ENCODE data around the gene ZNF627. TPM values are rescaled to one million over a fixed set of nuclear protein-coding genes. Genes with fewer than 3 reads are reported as not detected.

The ZNF627 gene
- total and polyA plus RNA-seq, 2 of the 8 experiments (the other 6 are each of a cell fraction or from before 2014, with no cell fraction given): 7.2 to 13.7 TPM

DNA sequence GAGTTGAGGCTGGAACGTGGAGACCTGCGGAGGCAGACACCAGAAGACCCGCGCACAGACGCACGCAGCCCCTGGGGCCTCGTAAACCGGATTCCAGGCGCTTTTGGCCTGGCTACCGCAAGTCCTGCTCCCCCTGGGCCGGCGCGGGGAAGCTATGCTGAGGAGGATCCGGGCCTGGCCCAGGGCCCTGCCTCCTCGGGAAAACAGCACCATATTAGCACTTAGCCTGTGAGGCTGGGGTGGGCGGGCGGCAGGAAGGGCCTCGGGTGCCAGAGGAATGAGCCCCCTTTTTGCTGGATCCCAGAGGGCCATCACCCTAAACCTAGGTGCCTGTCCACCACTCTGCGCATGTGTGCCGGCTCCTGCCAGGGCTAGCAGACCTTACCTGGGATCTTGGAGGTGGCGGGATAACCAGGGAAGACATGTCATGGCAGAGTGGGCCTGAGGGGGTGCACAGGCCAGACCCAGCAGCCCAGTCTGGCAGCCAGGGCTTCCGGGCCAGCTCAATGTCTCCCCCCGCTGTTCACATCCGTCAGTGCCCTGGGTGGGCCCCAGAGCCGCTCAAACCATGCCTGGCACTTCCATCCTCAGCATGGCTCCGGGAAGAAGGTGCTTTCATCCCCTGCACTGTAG lies 45.6 kb upstream of the ZNF627 start:
- Histone ChIP-seq H4K8ac (ENCODE audit: extremely low read depth, insufficient read depth, low read length) (no peak overlapping the region), H4K5ac (ENCODE audit: insufficient read length, low read depth, low read length) (no peak overlapping the region), H3K18ac (ENCODE audit: extremely low read depth, low read length) (no peak overlapping the region), H3K9ac (replicated peaks in 1 of 4; ENCODE audit: extremely low read depth in 1 of 4, low read depth in 3 of 4, low read length in 3 of 4) (no peak overlapping the region), H3K14ac (ENCODE audit: insufficient read length) (no peak overlapping the region), H3K23ac (ENCODE audit: insufficient read length) (no peak overlapping the region), H3K79me2 (ENCODE audit: control insufficient read depth in 1 of 2, insufficient read depth in 2 of 2, low read length in 2 of 2) (peaks cover 0 to 14% of the 10 kb centered on the region in 2 experiments; a peak in 2 of 4 replicates), H3K4me1 (replicated peaks in 1 of 4; ENCODE audit: control insufficient read depth in 3 of 4, insufficient read depth in 4 of 4, low read length in 3 of 4) (0 out of 7 replicates have a peak, but pooled peaks cover 0 to 4% (median 0%) of the 10 kb centered on the region in 4 experiments), H3K36me3 (ENCODE audit: control insufficient read depth in 2 of 4, insufficient read depth in 4 of 4, low read length in 3 of 4) (peaks cover 0 to 24% (median 15%) of the 10 kb centered on the region in 4 experiments; a peak in 5 of 8 replicates), H4K91ac (replicated peaks; ENCODE audit: insufficient read length, low read length) (no peak overlapping the region), H2AFZ (ENCODE audit: low read length) (no peak overlapping the region), H3K27me3 (replicated peaks in 1 of 4; ENCODE audit: control insufficient read depth in 3 of 4, extremely low read depth in 1 of 4, insufficient read depth in 3 of 4, low read length in 3 of 4) (no peaks in the 10 kb centered on the region), H2AK5ac (ENCODE audit: low read depth, low read length) (no peak overlapping the region; the same call in 1 of the 2 replicates), H3K27ac (ENCODE audit: low read depth, low read length) (no peak overlapping the region), H3K4me3 (ENCODE audit: extremely low read depth in 1 of 4, insufficient read depth in 2 of 4, low read depth in 3 of 4, low read length in 4 of 4) (no peak overlapping the region), H3K9me3 (ENCODE audit: insufficient read depth in 2 of 2, low read depth in 1 of 2, low read length in 1 of 2) (no peaks in the 10 kb centered on the region), H3K4ac (replicated peaks; ENCODE audit: insufficient read length, low read depth, low read length) (no peak overlapping the region), H3K23me2 (ENCODE audit: low read depth, low read length) (no peaks in the 10 kb centered on the region), H3K79me1 (ENCODE audit: low read depth, low read length) (peaks cover 10% of the 10 kb centered on the region), H2BK5ac (ENCODE audit: low read depth, low read length) (no peak overlapping the region; the same call in 1 of the 2 replicates), H3K4me2 (ENCODE audit: insufficient read depth in 1 of 2, low read depth in 2 of 2, low read length in 2 of 2) (no peak overlapping the region), H3K56ac (replicated peaks; ENCODE audit: insufficient read length, low read depth, low read length) (no peak overlapping the region), H2BK12ac (ENCODE audit: low read depth, low read length) (no peak overlapping the region), H2BK20ac (ENCODE audit: low read length) (no peak overlapping the region), H2BK120ac (replicated peaks; ENCODE audit: low read depth, low read length) (no peak overlapping the region), H2BK15ac (ENCODE audit: low read length) (no peak overlapping the region), H4K20me1 (replicated peaks in 1 of 2; ENCODE audit: control insufficient read depth in 1 of 2, insufficient read depth in 2 of 2, low read length in 2 of 2) (peaks cover 2 to 19% of the 10 kb centered on the region in 2 experiments)
- ChIA-PET POLR2A (ENCODE audit: partially characterized antibody) (interaction anchor here (0.6 to 1.5 kb wide), 10 partner anchors 9 to 261 kb away, joined by 3 to 5 read pairs (median 4); no protein-coding TSS in a partner anchor), CTCF (ENCODE audit: partially characterized antibody) (interaction anchor here (0.6 to 2.3 kb wide), 19 partner anchors 8 to 245 kb away, joined by 3 to 10 read pairs (median 4); partner anchors contain the start of gene CNN1)
- 84% methylated on average over 24 of the region's 26 CpGs; no CpG with 5 or more reads in 1 of the 2 experiments for WGBS, 2 experiments (ENCODE audit: extremely low coverage in 1 of 2, insufficient coverage in 1 of 2, insufficient read length in 1 of 2, insufficient replicate concordance in 2 of 2, low coverage in 1 of 2, low lambda C conversion rate in 2 of 2, missing lambda C conversion rate in 1 of 2)
- no peak for FAIRE-seq
- DNase-seq (ENCODE audit: low read depth in 1 of 2, low spot score in 2 of 2): peak in 1 of 2 experiments; percentile 83
- TF ChIP-seq, protein P1, sequence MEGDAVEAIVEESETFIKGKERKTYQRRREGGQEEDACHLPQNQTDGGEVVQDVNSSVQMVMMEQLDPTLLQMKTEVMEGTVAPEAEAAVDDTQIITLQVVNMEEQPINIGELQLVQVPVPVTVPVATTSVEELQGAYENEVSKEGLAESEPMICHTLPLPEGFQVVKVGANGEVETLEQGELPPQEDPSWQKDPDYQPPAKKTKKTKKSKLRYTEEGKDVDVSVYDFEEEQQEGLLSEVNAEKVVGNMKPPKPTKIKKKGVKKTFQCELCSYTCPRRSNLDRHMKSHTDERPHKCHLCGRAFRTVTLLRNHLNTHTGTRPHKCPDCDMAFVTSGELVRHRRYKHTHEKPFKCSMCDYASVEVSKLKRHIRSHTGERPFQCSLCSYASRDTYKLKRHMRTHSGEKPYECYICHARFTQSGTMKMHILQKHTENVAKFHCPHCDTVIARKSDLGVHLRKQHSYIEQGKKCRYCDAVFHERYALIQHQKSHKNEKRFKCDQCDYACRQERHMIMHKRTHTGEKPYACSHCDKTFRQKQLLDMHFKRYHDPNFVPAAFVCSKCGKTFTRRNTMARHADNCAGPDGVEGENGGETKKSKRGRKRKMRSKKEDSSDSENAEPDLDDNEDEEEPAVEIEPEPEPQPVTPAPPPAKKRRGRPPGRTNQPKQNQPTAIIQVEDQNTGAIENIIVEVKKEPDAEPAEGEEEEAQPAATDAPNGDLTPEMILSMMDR (IDR thresholded peaks at IDR 0.05; ENCODE audit: control extremely low read depth in 1 of 3, insufficient read depth in 1 of 3, low read depth in 1 of 3, low read length in 3 of 3): peak; percentile 91 to 96 (median 94)
- TF ChIP-seq EGR1 (IDR thresholded peaks at IDR 0.05; ENCODE audit: borderline replicate concordance, low read depth, low read length): no peak
- TF ChIP-seq EP300 (IDR thresholded peaks at IDR 0.05; ENCODE audit: borderline replicate concordance in 1 of 2, low read depth in 2 of 2, low read length in 2 of 2): no peak
- TF ChIP-seq CHD2 (IDR thresholded peaks at IDR 0.05; ENCODE audit: low read length): 0 out of 2 replicates have a peak, but pooled peaks have one; percentile 10
- TF ChIP-seq, protein P2, sequence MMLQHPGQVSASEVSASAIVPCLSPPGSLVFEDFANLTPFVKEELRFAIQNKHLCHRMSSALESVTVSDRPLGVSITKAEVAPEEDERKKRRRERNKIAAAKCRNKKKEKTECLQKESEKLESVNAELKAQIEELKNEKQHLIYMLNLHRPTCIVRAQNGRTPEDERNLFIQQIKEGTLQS (IDR thresholded peaks at IDR 0.05; ENCODE audit: insufficient read depth, low read depth, low read length): no peak
- no peak for TF ChIP-seq SAP30 (IDR thresholded peaks at IDR 0.05; ENCODE audit: insufficient read depth, insufficient replicate concordance, low read length)
- TF ChIP-seq RAD21 (IDR thresholded peaks at IDR 0.05 in 1 of 2, conservative IDR thresholded peaks at IDR 0.05 in 1 of 2; ENCODE audit: low read depth in 2 of 2, low read length in 2 of 2): peak; percentile 73 to 83
